SK-N-SH (cell line): ENCODE data around the gene CABLES2.

ENCODE experiments used
- CTCF ChIP-seq: fragments of 200-600 bp; sonication (generic); IDR thresholded peaks from 2 replicates; pipeline ENCODE4 v1.6.1; 2017; ENCODE audit warnings: antibody characterized with exemption, mild to moderate bottlenecking, moderate library complexity
- MXI1 ChIP-seq: IDR thresholded peaks from 2 replicates; pipeline ENCODE4 v1.6.1; 2012; ENCODE audit warnings: mild to moderate bottlenecking, low read depth, low read length, improper control_type of control experiment
- NFIC ChIP-seq: IDR thresholded peaks from 2 replicates; pipeline ENCODE4 v1.4.0; 2012; ENCODE audit warnings: borderline replicate concordance

- TF ChIP-seq NFIC (no peak), CTCF (no peak), MXI1 (no peak)
Observed at GRCh38 chr20:62430866-62431447, 23.9 kb upstream of the CABLES2 start.
